Peyer's patch (tissue), 4 donors: ENCODE data around the gene CDIP1. TPM values are rescaled to one million over a fixed set of nuclear protein-coding genes. Genes with fewer than 3 reads are reported as not detected.
A peak's percentile ranks its signal among the peaks of the same experiment; 100 is the strongest.

ENCODE experiments used
- DNase-seq, 3 donors: peaks; one replicate each; pipeline ENCODE4 v3.0.0-alpha.2; 2017 to 2019
- H3K27ac ChIP-seq, 4 donors: fragments of 200-600 bp; sonication (generic); one replicate each; pipeline ENCODE4 v1.5.1; 2016 to 2019
- H3K27me3 ChIP-seq, 2 donors: fragments of 200-600 bp; sonication (generic); one replicate each; pipeline ENCODE4 v1.5.1; 2019
- H3K36me3 ChIP-seq, 3 donors: fragments of 200-600 bp; sonication (generic); one replicate each; pipeline ENCODE4 v1.5.1; 2016 to 2019
- H3K4me1 ChIP-seq, 4 donors: fragments of 200-600 bp; sonication (generic); one replicate each; pipeline ENCODE4 v1.5.1; 2016 to 2019
- H3K4me3 ChIP-seq, 4 donors: fragments of 200-600 bp; sonication (generic); 1 replicate in 3 of 4; 2 replicates in 1 of 4; pipeline ENCODE4 v1.5.1; 2016 to 2019; ENCODE audit warnings: mild to moderate bottlenecking in 1 of 4
- H3K9me3 ChIP-seq, 4 donors: fragments of 200-600 bp; sonication (generic); one replicate each; pipeline ENCODE4 v1.5.1; 2016 to 2019; ENCODE audit warnings: mild to moderate bottlenecking in 1 of 4
- CTCF ChIP-seq, 6 experiments: fragments of 450-650 bp in 4 of 6; fragments of 200-600 bp in 2 of 6; sonication (generic) in 1 of 6; IDR thresholded peaks; one replicate each; pipeline ENCODE4 v1.5.1; 2017 to 2019; ENCODE audit warnings: antibody characterized with exemption in 6 of 6, mild to moderate bottlenecking in 3 of 6, moderate library complexity in 1 of 6
- POLR2A ChIP-seq, 2 donors: fragments of 450-650 bp; IDR thresholded peaks; one replicate each; pipeline ENCODE4 v1.5.1; 2017; ENCODE audit warnings: antibody characterized with exemption in 2 of 2, mild to moderate bottlenecking in 2 of 2, moderate library complexity in 2 of 2
- total RNA-seq, 4 donors: library from RNA; depleted of rRNA; stranded (reverse); fragments of >200 nt; gene quantifications; one replicate each; pipeline ENCODE4 v1.1.0, GENCODE V29; 2016

The CDIP1 gene
- total RNA-seq, 4 donors from 2014 or later: 21.5 to 45.0 (median 39.0) TPM

GRCh38 chr16:4500272-4500671 is 38.3 kb downstream of the CDIP1 start:
- peak overlapping the region in 1 of 4 donors; percentile 30 for H3K27ac ChIP-seq
- peaks cover 0 to 11% (median 0%) of the 10 kb centered on the region in 3 donors for H3K36me3 ChIP-seq
- H3K4me1 ChIP-seq: peaks cover 0 to 19% (median 10%) of the 10 kb centered on the region in 4 donors
- TF ChIP-seq CTCF (IDR thresholded peaks at IDR 0.05) (no peak), POLR2A (IDR thresholded peaks at IDR 0.05) (no peak)
- no peaks in the 10 kb centered on the region for H3K27me3 ChIP-seq
- no peak for DNase-seq
- H3K9me3 ChIP-seq: no peaks in the 10 kb centered on the region
- no peak overlapping the region for H3K4me3 ChIP-seq

- Histone ChIP-seq H3K27me3 (no peaks in the 10 kb centered on the region), H3K4me1 (peaks cover 0 to 19% (median 8%) of the 10 kb centered on the region in 4 donors), H3K36me3 (peaks cover 0 to 11% (median 0%) of the 10 kb centered on the region in 3 donors), H3K27ac (no peak overlapping the region), H3K4me3 (no peak overlapping the region), H3K9me3 (no peaks in the 10 kb centered on the region)
- no peak for DNase-seq
- TF ChIP-seq CTCF (IDR thresholded peaks at IDR 0.05) (no peak), POLR2A (IDR thresholded peaks at IDR 0.05) (no peak)
Observed at GRCh38 chr16:4499196-4499555, 39.4 kb downstream of the CDIP1 start.

- Histone ChIP-seq H3K27me3 (no peaks in the 10 kb centered on the region), H3K27ac (no peak overlapping the region), H3K36me3 (peaks cover 0 to 11% (median 0%) of the 10 kb centered on the region in 3 donors), H3K4me3 (no peak overlapping the region), H3K9me3 (no peaks in the 10 kb centered on the region), H3K4me1 (peaks cover 0 to 19% (median 8%) of the 10 kb centered on the region in 4 donors)
- TF ChIP-seq POLR2A (IDR thresholded peaks at IDR 0.05): no peak
- no peak for TF ChIP-seq CTCF (IDR thresholded peaks at IDR 0.05)
- DNase-seq: no peak
Observed at GRCh38 chr16:4498546-4499195, 39.9 kb downstream of the CDIP1 start.

GRCh38 chr16:4496305-4496704 is 42.3 kb downstream of the CDIP1 start:
- no peak overlapping the region for H3K27ac ChIP-seq
- DNase-seq: no peak
- no peaks in the 10 kb centered on the region for H3K27me3 ChIP-seq
- peaks cover 0 to 17% (median 6%) of the 10 kb centered on the region in 4 donors for H3K4me1 ChIP-seq
- H3K4me3 ChIP-seq: no peak overlapping the region
- TF ChIP-seq POLR2A (IDR thresholded peaks at IDR 0.05) (no peak), CTCF (IDR thresholded peaks at IDR 0.05) (no peak)
- peaks cover 0 to 22% (median 0%) of the 10 kb centered on the region in 3 donors for H3K36me3 ChIP-seq
- no peaks in the 10 kb centered on the region for H3K9me3 ChIP-seq

GRCh38 chr16:4495766-4496165 is 42.8 kb downstream of the CDIP1 start:
- Histone ChIP-seq H3K4me3 (no peak overlapping the region), H3K9me3 (no peaks in the 10 kb centered on the region), H3K27ac (no peak overlapping the region), H3K36me3 (peaks cover 0 to 27% (median 0%) of the 10 kb centered on the region in 3 donors), H3K27me3 (no peaks in the 10 kb centered on the region), H3K4me1 (peaks cover 0 to 12% (median 3%) of the 10 kb centered on the region in 4 donors)
- DNase-seq: no peak
- no peak for TF ChIP-seq POLR2A (IDR thresholded peaks at IDR 0.05)

- H3K4me3 ChIP-seq: no peak overlapping the region
- no peak for DNase-seq
- H3K27me3 ChIP-seq: no peaks in the 10 kb centered on the region
- H3K27ac ChIP-seq: no peak overlapping the region
- no peak for TF ChIP-seq CTCF (IDR thresholded peaks at IDR 0.05)
- TF ChIP-seq POLR2A (IDR thresholded peaks at IDR 0.05): no peak
- peaks cover 0 to 3% (median 0%) of the 10 kb centered on the region in 4 donors for H3K4me1 ChIP-seq
- H3K36me3 ChIP-seq: peaks cover 0 to 28% (median 0%) of the 10 kb centered on the region in 3 donors
- H3K9me3 ChIP-seq: no peaks in the 10 kb centered on the region
Observed at GRCh38 chr16:4494746-4495490, 43.7 kb downstream of the CDIP1 start.
